OCI-LY7 (cell line): ENCODE results near the gene ARMC7.

Source experiments
- CTCF ChIP-seq: fragments of 200-600 bp; sonication (generic); conservative IDR thresholded peaks from 2 replicates; pipeline ENCODE4 v1.5.1; 2014; ENCODE audit warnings: mild to moderate bottlenecking, antibody characterized with exemption, low read length, moderate library complexity, mixed read lengths
- EZH2phosphoT487 ChIP-seq: fragments of 200-600 bp; sonication (generic); IDR thresholded peaks from 2 replicates; pipeline ENCODE4 v1.6.1; 2018; ENCODE audit warnings: low read depth, borderline replicate concordance, mild to moderate bottlenecking, mixed run types, antibody characterized with exemption, low read length, moderate library complexity, mixed read lengths

DNA sequence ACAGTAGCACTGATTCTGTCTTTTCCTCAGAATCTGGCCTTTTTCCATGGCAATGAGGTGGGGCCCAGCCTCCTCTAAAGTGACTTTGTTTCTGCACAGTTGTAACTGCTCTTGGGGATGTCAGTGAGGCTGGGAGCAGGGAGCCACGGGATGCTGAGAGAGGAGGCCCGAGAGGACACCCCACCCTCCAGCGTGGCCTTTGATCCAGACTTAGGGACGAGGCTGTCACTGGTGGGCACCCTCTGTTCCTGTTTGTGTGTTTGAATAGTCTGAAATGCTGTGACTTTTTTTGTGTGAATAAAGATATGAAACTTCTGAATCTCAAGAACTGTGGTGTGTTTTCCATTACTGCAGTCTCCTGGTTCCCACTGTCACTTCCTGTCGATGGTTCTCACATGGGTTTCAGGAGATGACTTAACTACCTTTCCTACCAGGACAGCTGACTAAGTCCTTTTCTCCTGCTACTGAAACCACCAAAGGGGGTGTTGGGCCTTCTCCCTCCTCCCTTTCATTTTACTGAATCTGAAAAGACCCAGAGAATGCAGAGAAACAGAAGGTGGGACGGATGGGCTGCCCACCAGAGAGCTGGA is 44.1 kb upstream of the ARMC7 start:
- no peak for TF ChIP-seq CTCF
- no peak for TF ChIP-seq EZH2phosphoT487
